Keratinocyte (primary cell): ENCODE data around the gene CD63.

Experiments used
- EZH2 ChIP-seq: IDR thresholded peaks from one replicate; pipeline ENCODE4 v1.6.1; 2012; ENCODE audit warnings: inconsistent platforms, mild to moderate bottlenecking, low read length, moderate library complexity
- TF ChIP-seq, protein P1 (sequence below), 3 experiments: IDR thresholded peaks in 1 of 3; conservative IDR thresholded peaks in 1 of 3; optimal IDR thresholded peaks in 1 of 3; 2 replicates in 2 of 3; 3 replicates in 1 of 3; pipeline versions ENCODE3 to v1.5.1; 2011; ENCODE audit warnings: low read length in 3 of 3, mild to moderate bottlenecking in 3 of 3, moderate library complexity in 2 of 3, control low read depth in 1 of 3, inconsistent platforms in 1 of 3; ENCODE audit not compliant: insufficient read depth in 2 of 3; ENCODE audit errors: extremely low read depth in 1 of 3

GRCh38 chr12:55696796-55697462 is 31.9 kb downstream of the CD63 start:
- no peak for TF ChIP-seq EZH2
- TF ChIP-seq, protein P1, sequence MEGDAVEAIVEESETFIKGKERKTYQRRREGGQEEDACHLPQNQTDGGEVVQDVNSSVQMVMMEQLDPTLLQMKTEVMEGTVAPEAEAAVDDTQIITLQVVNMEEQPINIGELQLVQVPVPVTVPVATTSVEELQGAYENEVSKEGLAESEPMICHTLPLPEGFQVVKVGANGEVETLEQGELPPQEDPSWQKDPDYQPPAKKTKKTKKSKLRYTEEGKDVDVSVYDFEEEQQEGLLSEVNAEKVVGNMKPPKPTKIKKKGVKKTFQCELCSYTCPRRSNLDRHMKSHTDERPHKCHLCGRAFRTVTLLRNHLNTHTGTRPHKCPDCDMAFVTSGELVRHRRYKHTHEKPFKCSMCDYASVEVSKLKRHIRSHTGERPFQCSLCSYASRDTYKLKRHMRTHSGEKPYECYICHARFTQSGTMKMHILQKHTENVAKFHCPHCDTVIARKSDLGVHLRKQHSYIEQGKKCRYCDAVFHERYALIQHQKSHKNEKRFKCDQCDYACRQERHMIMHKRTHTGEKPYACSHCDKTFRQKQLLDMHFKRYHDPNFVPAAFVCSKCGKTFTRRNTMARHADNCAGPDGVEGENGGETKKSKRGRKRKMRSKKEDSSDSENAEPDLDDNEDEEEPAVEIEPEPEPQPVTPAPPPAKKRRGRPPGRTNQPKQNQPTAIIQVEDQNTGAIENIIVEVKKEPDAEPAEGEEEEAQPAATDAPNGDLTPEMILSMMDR (optimal IDR thresholded peaks at IDR 0.05 in 1 of 3, IDR thresholded peaks at IDR 0.05 in 1 of 3, conservative IDR thresholded peaks at IDR 0.05 in 1 of 3; ENCODE audit: extremely low read depth in 1 of 3, insufficient read depth in 2 of 3, low read length in 3 of 3): no peak
